SK-N-SH treated with all-trans-retinoic acid at 6 μM for 48 hours (cell line): ENCODE measurements around the gene ERP27.

ENCODE experiments used
- BACH2 ChIP-seq: fragments of 250-450 bp; sonication (Bioruptor Pico); IDR thresholded peaks from 2 replicates; pipeline ENCODE4 v1.9.0; 2021; ENCODE audit warnings: mild to moderate bottlenecking, borderline replicate concordance
- ISL1 ChIP-seq: fragments of 250-450 bp; sonication (Bioruptor Pico); IDR thresholded peaks from 2 replicates; pipeline ENCODE4 v2.1.2; 2022; ENCODE audit warnings: mild to moderate bottlenecking, moderate library complexity
- RARB ChIP-seq: fragments of 250-450 bp; sonication (Bioruptor Pico); IDR thresholded peaks from 2 replicates; pipeline ENCODE4 v1.8.0; 2021; ENCODE audit warnings: mild to moderate bottlenecking, moderate library complexity
- ZFP30 ChIP-seq: fragments of 450-650 bp; formaldehyde crosslinking; IDR thresholded peaks from 2 replicates; pipeline ENCODE4 v1.5.0; 2022; ENCODE audit warnings: mild to moderate bottlenecking, moderate library complexity
- ZNF565 ChIP-seq: fragments of 450-650 bp; formaldehyde crosslinking; conservative IDR thresholded peaks from 2 replicates; pipeline ENCODE4 v1.5.0; 2020; ENCODE audit warnings: low read depth, mild to moderate bottlenecking, moderate library complexity
- ZNF70 ChIP-seq: fragments of 450-650 bp; formaldehyde crosslinking; IDR thresholded peaks from 2 replicates; pipeline ENCODE4 v1.5.0; 2020; ENCODE audit warnings: mild to moderate bottlenecking, moderate library complexity
- TF ChIP-seq, protein P1 (sequence below): fragments of 250-450 bp; sonication (Bioruptor Pico); IDR thresholded peaks from 2 replicates; pipeline ENCODE4 v1.5.1; 2020; ENCODE audit warnings: low read depth, mild to moderate bottlenecking, moderate library complexity

DNA sequence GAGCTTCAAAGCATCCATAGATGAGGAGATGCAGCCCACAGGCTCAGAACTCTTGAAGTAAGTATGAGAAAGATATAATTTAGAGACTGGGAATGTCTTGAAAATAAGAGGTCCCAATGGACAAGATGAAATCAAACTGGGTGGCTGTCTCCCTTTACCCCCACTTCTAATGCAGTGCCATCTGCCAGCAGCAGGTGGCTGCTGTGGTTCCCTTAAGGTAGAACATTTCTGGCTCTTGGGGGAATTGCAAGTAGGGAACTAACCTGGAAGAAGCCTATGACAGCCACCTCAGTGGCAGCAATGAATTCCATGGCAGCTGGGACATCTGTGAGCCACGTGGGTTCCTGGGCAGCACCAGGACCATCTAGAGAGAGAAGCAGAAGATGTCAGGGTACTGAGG is 648 bp downstream of the ERP27 start:
- no peak for TF ChIP-seq ZFP30 (CRISPR knock-in tag)
- no peak for TF ChIP-seq ISL1
- TF ChIP-seq RARB = no peak
- TF ChIP-seq ZNF565 (CRISPR knock-in tag) = no peak
- TF ChIP-seq, protein P1, sequence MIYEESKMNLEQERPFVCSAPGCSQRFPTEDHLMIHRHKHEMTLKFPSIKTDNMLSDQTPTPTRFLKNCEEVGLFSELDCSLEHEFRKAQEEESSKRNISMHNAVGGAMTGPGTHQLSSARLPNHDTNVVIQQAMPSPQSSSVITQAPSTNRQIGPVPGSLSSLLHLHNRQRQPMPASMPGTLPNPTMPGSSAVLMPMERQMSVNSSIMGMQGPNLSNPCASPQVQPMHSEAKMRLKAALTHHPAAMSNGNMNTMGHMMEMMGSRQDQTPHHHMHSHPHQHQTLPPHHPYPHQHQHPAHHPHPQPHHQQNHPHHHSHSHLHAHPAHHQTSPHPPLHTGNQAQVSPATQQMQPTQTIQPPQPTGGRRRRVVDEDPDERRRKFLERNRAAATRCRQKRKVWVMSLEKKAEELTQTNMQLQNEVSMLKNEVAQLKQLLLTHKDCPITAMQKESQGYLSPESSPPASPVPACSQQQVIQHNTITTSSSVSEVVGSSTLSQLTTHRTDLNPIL (CRISPR knock-in tag) = no peak
- TF ChIP-seq BACH2 (CRISPR knock-in tag) = no peak
- TF ChIP-seq ZNF70 (CRISPR knock-in tag) = no peak
